Trophoblast cell (in vitro differentiated cells and primary cell): ENCODE measurements around the gene C22orf39.

ENCODE experiments used
- DNase-seq, 2 donors: peaks; one replicate each; pipeline ENCODE4 v3.0.0-alpha.2; 2016
- H2AFZ ChIP-seq: 2 replicates; pipeline ENCODE4 v1.6.1; 2013; ENCODE audit warnings: low read length, moderate library complexity, mild to moderate bottlenecking; ENCODE audit not compliant: insufficient read depth, poor library complexity
- H2AK5ac ChIP-seq: 2 replicates; pipeline ENCODE4 v1.6.1; 2013; ENCODE audit warnings: mild to moderate bottlenecking, low read length
- H2BK120ac ChIP-seq: 2 replicates; pipeline ENCODE4 v1.6.1; 2013; ENCODE audit warnings: low read length, mild to moderate bottlenecking, moderate library complexity; ENCODE audit not compliant: insufficient read depth, poor library complexity
- H2BK12ac ChIP-seq: 2 replicates; pipeline ENCODE4 v1.6.1; 2013; ENCODE audit warnings: mild to moderate bottlenecking, low read length, moderate library complexity
- H2BK5ac ChIP-seq: 2 replicates; pipeline ENCODE4 v1.6.1; 2013; ENCODE audit warnings: low read length, low read depth, moderate library complexity, mild to moderate bottlenecking; ENCODE audit not compliant: poor library complexity
- H3K14ac ChIP-seq: 2 replicates; pipeline ENCODE4 v1.6.1; 2013; ENCODE audit warnings: mild to moderate bottlenecking, low read length
- H3K18ac ChIP-seq: 2 replicates; pipeline ENCODE4 v1.6.1; 2013; ENCODE audit warnings: mild to moderate bottlenecking, low read length
- H3K23ac ChIP-seq: 2 replicates; pipeline ENCODE4 v1.6.1; 2013; ENCODE audit warnings: low read length
- H3K27ac ChIP-seq: 2 replicates; pipeline ENCODE4 v1.5.1; 2013; ENCODE audit warnings: low read depth, mild to moderate bottlenecking, inconsistent platforms, low read length, moderate library complexity
- H3K27me3 ChIP-seq: 2 replicates; pipeline ENCODE4 v1.6.1; 2013; ENCODE audit warnings: inconsistent platforms, mild to moderate bottlenecking, low read length, moderate library complexity; ENCODE audit not compliant: insufficient read depth
- H3K36me3 ChIP-seq, 2 experiments: 1 replicate in 1 of 2; 2 replicates in 1 of 2; pipeline ENCODE4 v1.6.1; 2013; ENCODE audit warnings: low read length in 2 of 2, mild to moderate bottlenecking in 2 of 2, moderate library complexity in 1 of 2; ENCODE audit not compliant: insufficient read depth in 2 of 2, control insufficient read depth in 1 of 2
- H3K4ac ChIP-seq: 2 replicates; pipeline ENCODE4 v1.6.1; 2013; ENCODE audit warnings: low read depth, mild to moderate bottlenecking, low read length, moderate library complexity
- H3K4me1 ChIP-seq, 2 experiments: 1 replicate in 1 of 2; 2 replicates in 1 of 2; pipeline ENCODE4 v1.6.1; 2013; ENCODE audit warnings: low read length in 2 of 2, mild to moderate bottlenecking in 2 of 2, moderate library complexity in 1 of 2; ENCODE audit not compliant: insufficient read depth in 2 of 2, control insufficient read depth in 1 of 2
- H3K4me2 ChIP-seq: 2 replicates; pipeline ENCODE4 v1.6.1; 2013; ENCODE audit warnings: inconsistent platforms, mild to moderate bottlenecking, low read length, moderate library complexity
- H3K4me3 ChIP-seq: 2 replicates; pipeline ENCODE4 v1.5.1; 2013; ENCODE audit warnings: mild to moderate bottlenecking, low read depth, low read length, inconsistent platforms
- H3K79me1 ChIP-seq: one replicate; pipeline ENCODE4 v1.6.1; 2013; ENCODE audit warnings: low read length
- H3K79me2 ChIP-seq: 2 replicates; pipeline ENCODE4 v1.6.1; 2013; ENCODE audit warnings: low read length, mild to moderate bottlenecking; ENCODE audit not compliant: control insufficient read depth, insufficient read depth, poor library complexity
- H3K9ac ChIP-seq: 2 replicates; pipeline ENCODE4 v1.6.1; 2013; ENCODE audit warnings: mild to moderate bottlenecking, low read length
- H3K9me3 ChIP-seq: 2 replicates; pipeline ENCODE4 v1.6.1; 2013; ENCODE audit warnings: low read depth, mild to moderate bottlenecking, control low read depth, inconsistent platforms, low read length; ENCODE audit not compliant: insufficient read depth
- H4K12ac ChIP-seq: 2 replicates; pipeline ENCODE4 v1.6.1; 2013; ENCODE audit warnings: low read depth, mild to moderate bottlenecking, low read length, moderate library complexity
- H4K8ac ChIP-seq: 2 replicates; pipeline ENCODE4 v1.6.1; 2013; ENCODE audit warnings: low read depth, mild to moderate bottlenecking, low read length, moderate library complexity
- H4K91ac ChIP-seq: one replicate; pipeline ENCODE4 v1.6.1; 2013; ENCODE audit warnings: low read depth, mild to moderate bottlenecking, low read length, moderate library complexity
- WGBS: extraction: QIAGEN DNeasy Blood & Tissue Kit; methylation state at CpG from one replicate; pipeline ENCODE4 v1.1.7; 2013; ENCODE audit warnings: missing lambda C conversion rate; ENCODE audit not compliant: insufficient read length, insufficient coverage; ENCODE audit errors: extremely low coverage; 5-methylcytosine and 5-hydroxymethylcytosine counted together

C22orf39 gene

DNA sequence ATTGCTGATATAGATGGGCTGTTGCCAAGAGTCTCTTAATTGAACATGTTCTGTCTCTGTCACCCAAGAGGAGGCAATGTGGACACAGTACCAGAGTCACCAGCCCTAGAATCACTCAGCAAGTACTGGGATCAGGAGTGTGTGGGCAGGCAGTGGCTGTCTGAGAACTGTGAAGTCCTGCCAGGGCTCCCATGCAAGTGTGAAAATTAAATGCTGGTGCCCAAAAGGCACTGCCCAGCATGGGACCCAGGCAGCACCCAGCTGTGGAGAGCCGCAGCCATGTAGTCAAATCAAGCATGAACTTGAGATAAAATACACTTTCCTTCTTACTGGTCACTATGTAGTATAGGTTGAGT is 35.8 kb downstream of the C22orf39 start:
- WGBS: no CpG with 5 or more reads among the region's 1 CpG
- H3K27ac ChIP-seq: no peak overlapping the region
- H2BK12ac ChIP-seq: no peak overlapping the region
- H3K4me3 ChIP-seq: no peak overlapping the region
- no peaks in the 10 kb centered on the region for H3K79me1 ChIP-seq
- H3K4ac ChIP-seq: no peak overlapping the region
- H3K9ac ChIP-seq: no peak overlapping the region
- H4K8ac ChIP-seq: no peak overlapping the region
- no peak overlapping the region for H4K12ac ChIP-seq
- H3K14ac ChIP-seq: no peak overlapping the region
- H3K4me1 ChIP-seq: peaks cover 3 to 10% of the 10 kb centered on the region in 2 experiments
- no peak overlapping the region for H4K91ac ChIP-seq
- peaks cover 8 to 20% of the 10 kb centered on the region in 2 experiments for H3K36me3 ChIP-seq
- no peaks in the 10 kb centered on the region for H3K9me3 ChIP-seq
- no peak overlapping the region for H2AK5ac ChIP-seq
- H2BK5ac ChIP-seq: no peak overlapping the region
- H2BK120ac ChIP-seq: no peak overlapping the region
- DNase-seq: no peak
- H3K18ac ChIP-seq: no peak overlapping the region
- H3K4me2 ChIP-seq: no peak overlapping the region
- no peaks in the 10 kb centered on the region for H3K79me2 ChIP-seq
- H2AFZ ChIP-seq: no peak overlapping the region
- H3K27me3 ChIP-seq: no peaks in the 10 kb centered on the region
- H3K23ac ChIP-seq: no peak overlapping the region

DNA sequence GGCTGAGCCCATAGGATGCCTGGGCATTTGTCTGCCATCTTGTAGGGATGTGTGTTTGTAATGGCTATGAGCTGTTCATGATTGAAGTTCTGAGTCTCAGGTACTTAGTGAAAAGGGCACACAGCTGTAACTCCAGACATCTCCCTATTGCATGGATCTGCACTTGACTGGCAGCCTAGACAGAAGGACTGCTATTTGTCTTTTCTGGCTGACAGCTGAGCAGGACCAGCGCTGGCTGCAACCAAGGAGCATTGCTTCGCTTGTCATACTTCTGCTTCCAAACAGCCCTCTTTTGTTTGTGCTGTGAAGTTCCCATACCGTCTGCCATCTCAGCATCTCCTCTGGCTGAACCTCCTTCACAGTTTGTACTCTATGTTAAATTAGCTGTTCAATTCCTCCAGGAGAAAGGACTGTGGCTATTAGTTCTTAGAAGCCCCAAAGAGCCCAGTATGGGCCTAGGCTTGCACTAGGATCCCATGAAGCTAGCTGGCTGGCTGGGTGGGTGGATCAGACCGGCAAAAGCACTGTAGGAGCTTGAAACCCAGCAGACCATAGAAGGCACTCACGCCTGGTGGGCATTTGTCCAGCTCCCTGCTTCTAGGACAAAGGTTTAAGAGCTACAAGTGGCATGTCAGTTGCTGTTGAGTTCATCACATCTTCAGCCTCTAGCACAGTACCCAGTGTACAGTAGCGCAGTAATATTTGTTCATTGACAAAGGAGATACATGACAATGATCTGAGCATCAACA is 36.4 kb downstream of the C22orf39 start:
- no peaks in the 10 kb centered on the region for H3K79me2 ChIP-seq
- H3K36me3 ChIP-seq: peaks cover 10 to 25% of the 10 kb centered on the region in 2 experiments
- no peak overlapping the region for H3K18ac ChIP-seq
- H3K79me1 ChIP-seq: no peaks in the 10 kb centered on the region
- no peak overlapping the region for H3K23ac ChIP-seq
- DNase-seq: no peak
- no peak overlapping the region for H4K12ac ChIP-seq
- no peak overlapping the region for H2AK5ac ChIP-seq
- no peak overlapping the region for H3K4me2 ChIP-seq
- no peak overlapping the region for H3K27ac ChIP-seq
- H3K4ac ChIP-seq: no peak overlapping the region
- H3K14ac ChIP-seq: no peak overlapping the region
- H3K27me3 ChIP-seq: no peaks in the 10 kb centered on the region
- no peak overlapping the region for H2BK120ac ChIP-seq
- no peaks in the 10 kb centered on the region for H3K9me3 ChIP-seq
- H4K91ac ChIP-seq: no peak overlapping the region
- H3K4me1 ChIP-seq: peaks cover 3 to 10% of the 10 kb centered on the region in 2 experiments
- no peak overlapping the region for H2BK5ac ChIP-seq
- H4K8ac ChIP-seq: no peak overlapping the region
- H2BK12ac ChIP-seq: no peak overlapping the region
- H2AFZ ChIP-seq: no peak overlapping the region
- H3K4me3 ChIP-seq: no peak overlapping the region
- WGBS: no CpG with 5 or more reads among the region's 6 CpGs
- no peak overlapping the region for H3K9ac ChIP-seq

DNA sequence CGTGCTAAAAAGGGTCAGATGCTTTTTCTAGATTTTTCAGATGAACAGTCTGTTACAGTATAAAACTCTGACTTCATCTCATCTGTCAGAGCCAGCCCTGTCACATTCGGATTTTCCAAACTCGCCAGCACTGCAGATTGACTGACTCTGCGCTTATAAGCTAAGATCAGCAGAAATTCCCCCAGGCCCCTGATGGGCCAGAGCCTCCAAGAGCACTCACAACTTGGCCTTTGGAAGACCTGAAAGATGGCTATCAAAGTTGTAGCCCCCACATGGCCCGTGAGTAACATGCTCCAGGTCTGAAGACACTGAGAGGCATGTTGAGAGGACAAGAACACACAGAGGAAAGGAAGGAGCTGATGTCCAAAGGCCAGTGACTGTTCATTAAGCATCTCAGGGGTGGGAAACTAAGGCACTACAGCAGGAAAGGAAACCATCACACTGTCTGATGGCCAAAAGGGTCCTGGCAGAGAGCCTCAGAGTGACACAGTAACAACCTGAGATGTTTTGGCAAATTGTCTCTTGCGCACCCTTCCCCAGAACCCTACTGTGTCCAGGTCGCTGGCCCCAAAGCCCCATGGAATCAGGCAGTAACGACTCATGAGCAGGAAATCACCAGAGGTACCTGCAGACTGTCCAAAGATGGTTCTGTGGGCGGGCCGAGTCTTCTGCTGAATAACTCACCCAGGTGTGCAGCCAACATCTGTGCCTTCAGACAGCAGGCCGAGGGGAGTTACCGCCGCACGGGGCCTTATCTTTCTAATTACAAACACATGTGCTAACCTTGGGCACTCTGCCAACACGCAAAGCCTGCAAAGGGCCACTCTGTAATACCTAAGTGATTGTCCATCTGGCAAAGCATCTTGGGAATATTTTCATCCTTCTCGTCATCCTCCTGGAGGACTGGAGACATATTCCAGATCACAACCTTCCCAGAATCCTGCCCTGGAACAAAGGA is 39.6 kb downstream of the C22orf39 start:
- no CpG with 5 or more reads among the region's 16 CpGs for WGBS
- Histone ChIP-seq H3K4me1 (peaks cover 0 to 10% of the 10 kb centered on the region in 2 experiments), H3K4me2 (no peak overlapping the region), H2BK120ac (no peak overlapping the region), H4K12ac (no peak overlapping the region), H2AK5ac (no peak overlapping the region), H3K27me3 (no peaks in the 10 kb centered on the region), H3K9me3 (no peaks in the 10 kb centered on the region), H2AFZ (no peak overlapping the region), H2BK5ac (no peak overlapping the region), H3K27ac (no peak overlapping the region), H3K4me3 (no peak overlapping the region), H4K91ac (no peak overlapping the region), H3K36me3 (peaks cover 17 to 34% of the 10 kb centered on the region in 2 experiments), H3K4ac (no peak overlapping the region), H3K18ac (no peak overlapping the region), H3K79me2 (no peaks in the 10 kb centered on the region), H3K79me1 (no peaks in the 10 kb centered on the region), H3K9ac (no peak overlapping the region), H2BK12ac (no peak overlapping the region), H3K14ac (no peak overlapping the region), H4K8ac (no peak overlapping the region), H3K23ac (no peak overlapping the region)
- DNase-seq: no peak

DNA sequence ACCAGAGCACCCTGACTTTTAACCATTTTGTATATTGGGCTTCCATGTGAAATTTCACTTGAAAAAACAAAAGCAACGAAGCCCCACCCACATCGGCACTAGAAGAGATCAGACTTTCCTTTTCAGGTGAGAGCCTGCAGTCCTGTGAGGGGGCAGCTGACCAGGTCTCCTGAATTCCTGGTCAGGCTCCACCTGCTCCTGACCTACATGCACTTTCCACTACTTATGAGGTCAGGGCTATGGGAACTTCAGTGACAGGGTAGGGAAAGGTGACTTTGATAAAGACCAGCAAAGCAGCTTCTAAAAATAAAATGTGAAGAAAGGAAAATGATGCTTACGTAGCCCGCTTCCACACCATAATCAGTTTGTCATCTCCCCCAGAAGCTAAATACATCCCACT is 40.7 kb downstream of the C22orf39 start:
- no peak overlapping the region for H3K4me3 ChIP-seq
- no peak overlapping the region for H4K91ac ChIP-seq
- H3K18ac ChIP-seq: no peak overlapping the region
- no peak overlapping the region for H4K8ac ChIP-seq
- no peak overlapping the region for H3K14ac ChIP-seq
- no peak overlapping the region for H3K27ac ChIP-seq
- no peaks in the 10 kb centered on the region for H3K27me3 ChIP-seq
- no peak overlapping the region for H3K4me2 ChIP-seq
- no peak overlapping the region for H2BK120ac ChIP-seq
- peaks cover 0 to 10% of the 10 kb centered on the region in 2 experiments for H3K4me1 ChIP-seq
- H2AK5ac ChIP-seq: no peak overlapping the region
- H3K9ac ChIP-seq: no peak overlapping the region
- no peaks in the 10 kb centered on the region for H3K79me2 ChIP-seq
- no peak overlapping the region for H4K12ac ChIP-seq
- no peak overlapping the region for H3K23ac ChIP-seq
- H2BK12ac ChIP-seq: no peak overlapping the region
- DNase-seq: no peak
- no peaks in the 10 kb centered on the region for H3K79me1 ChIP-seq
- no peaks in the 10 kb centered on the region for H3K9me3 ChIP-seq
- peaks cover 17 to 34% of the 10 kb centered on the region in 2 experiments for H3K36me3 ChIP-seq
- no peak overlapping the region for H2BK5ac ChIP-seq
- H2AFZ ChIP-seq: no peak overlapping the region
- H3K4ac ChIP-seq: no peak overlapping the region
- no CpG with 5 or more reads among the region's 4 CpGs for WGBS
